Spleen (tissue), 11 donors: ENCODE data around the gene GSG1L. TPM values are rescaled to one million over a fixed set of nuclear protein-coding genes. Genes with fewer than 3 reads are reported as not detected.

Experiments
- DNase-seq: peaks from one replicate; pipeline ENCODE4 v3.0.0-alpha.2; 2020
- H3K27ac ChIP-seq, 8 donors: fragments of 200-600 bp; sonication (generic) in 7 of 8; 1 replicate in 4 of 8; 2 replicates in 4 of 8; pipeline versions ENCODE4 v1.5.0 to v1.8.0; 2016 to 2021; ENCODE audit warnings: inconsistent platforms in 4 of 8, mild to moderate bottlenecking in 4 of 8, moderate library complexity in 1 of 8
- H3K27me3 ChIP-seq, 7 donors: fragments of 200-600 bp; sonication (generic) in 6 of 7; replicated peaks in 1 of 7; 1 replicate in 4 of 7; 2 replicates in 3 of 7; pipeline versions ENCODE4 v1.5.0 to v1.8.0; 2016 to 2021; ENCODE audit warnings: inconsistent platforms in 3 of 7, mild to moderate bottlenecking in 1 of 7
- H3K36me3 ChIP-seq, 6 donors: fragments of 200-600 bp; sonication (generic) in 5 of 6; 1 replicate in 4 of 6; 2 replicates in 2 of 6; pipeline versions ENCODE4 v1.5.0 to v1.8.0; 2016 to 2021; ENCODE audit warnings: inconsistent platforms in 2 of 6
- H3K4me1 ChIP-seq, 6 donors: fragments of 200-600 bp; sonication (generic) in 5 of 6; 1 replicate in 3 of 6; 2 replicates in 3 of 6; pipeline versions ENCODE4 v1.5.0 to v1.8.0; 2016 to 2021; ENCODE audit warnings: inconsistent platforms in 3 of 6
- H3K4me3 ChIP-seq, 8 donors: fragments of 200-600 bp; sonication (generic) in 7 of 8; 1 replicate in 4 of 8; 2 replicates in 4 of 8; pipeline versions ENCODE4 v1.5.0 to v1.8.0; 2016 to 2021; ENCODE audit warnings: inconsistent platforms in 4 of 8, mild to moderate bottlenecking in 4 of 8, moderate library complexity in 2 of 8
- H3K9me3 ChIP-seq, 8 donors: fragments of 200-600 bp; sonication (generic) in 7 of 8; 1 replicate in 4 of 8; 2 replicates in 4 of 8; pipeline versions ENCODE4 v1.5.0 to v1.8.0; 2016 to 2021; ENCODE audit warnings: inconsistent platforms in 4 of 8
- POLR2A ChIP-seq, 3 donors: fragments of 450-650 bp; IDR thresholded peaks; one replicate each; pipeline ENCODE4 v1.5.1; 2017; ENCODE audit warnings: antibody characterized with exemption in 3 of 3, mild to moderate bottlenecking in 1 of 3
- POLR2AphosphoS5 ChIP-seq, 3 donors: sonication (generic); formaldehyde crosslinking; IDR thresholded peaks; one replicate each; pipeline ENCODE4 v1.5.1; 2017; ENCODE audit warnings: antibody characterized with exemption in 3 of 3
- WGBS, 5 donors: extraction: QIAGEN DNeasy Blood & Tissue Kit in 3 of 5; methylation state at CpG; one replicate each; pipeline versions ENCODE4 v1.1.5 to v1.1.7; 2013 to 2018; 5-methylcytosine and 5-hydroxymethylcytosine counted together
- intact Hi-C: fragments of 100-400 bp; cut with DNase I; formaldehyde crosslinking; loops from one replicate; pipeline ENCODE4 v1.15.0; 2023; ENCODE audit warnings: low total_unique reads
- polyA plus RNA-seq, 3 donors: library from polyadenylated mRNA; stranded (reverse); fragments of 200-250 nt; gene quantifications; one replicate each; pipeline ENCODE4 v1.2.1, GENCODE V29; 2013
- total RNA-seq, 7 donors: library from RNA; depleted of rRNA in 3 of 7; stranded (reverse); fragments of >200 nt in 3 of 7; fragmentation: NEBNext Ultra II Directional in 4 of 7; extraction: Animal tissue kit (Norgen Biotek cat#: 25700) in 4 of 7; gene quantifications; one replicate each; pipeline versions ENCODE4 v1.1.0 to v1.2.1, GENCODE V29; 2016 to 2021
- TF ChIP-seq, protein P1 (sequence below), 11 experiments: fragments of 200-600 bp in 7 of 11; fragments of 450-650 bp in 4 of 11; sonication (generic) in 4 of 11; IDR thresholded peaks in 8 of 11; conservative IDR thresholded peaks in 3 of 11; 1 replicate in 7 of 11; 2 replicates in 4 of 11; pipeline versions ENCODE4 v1.4.0 to v1.8.0; 2016 to 2021; ENCODE audit warnings: antibody characterized with exemption in 11 of 11, inconsistent platforms in 4 of 11, mild to moderate bottlenecking in 1 of 11
- donor health status: healthy with polysubstance abuse.
- donor health status: DM: no; HTN: no; CAD: no; lungs with moderate emphysema.
- donor health status: DM: no; HTN: no; CAD: no.
- donor health status: Bipolar disorder and iron deficiency.
- donor health status: healthy.
- donor health status: DM: no; HTN: no; CAD: no.
- donor health status: DM: yes; HTN: yes; CAD: no.

GSG1L gene
- total and polyA plus RNA-seq, 10 donors: 0.22 to 0.58 (median 0.43) TPM; not detected in 6

DNA sequence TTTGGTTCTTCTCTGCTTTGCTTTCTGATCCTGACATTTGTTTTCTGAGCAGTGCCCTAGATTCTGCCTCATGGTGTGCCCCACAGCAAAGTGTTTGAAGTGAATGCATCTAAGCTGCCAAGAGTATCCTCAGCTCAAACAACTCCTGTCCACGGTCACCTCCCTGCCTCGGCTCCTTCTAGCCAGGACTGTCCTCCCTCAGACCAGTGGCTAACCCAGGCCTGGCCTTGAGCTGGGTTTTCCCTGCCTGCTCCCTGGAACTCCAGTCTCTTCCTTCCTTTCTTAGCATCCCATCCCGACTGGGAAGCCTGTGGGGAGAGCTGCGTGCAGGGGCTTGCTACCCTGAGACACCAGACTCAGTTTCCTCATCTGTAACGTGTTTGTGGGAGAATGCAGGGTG is 256.5 kb downstream of the GSG1L start:
- no peak for TF ChIP-seq POLR2AphosphoS5 (IDR thresholded peaks at IDR 0.05)
- TF ChIP-seq, protein P1, sequence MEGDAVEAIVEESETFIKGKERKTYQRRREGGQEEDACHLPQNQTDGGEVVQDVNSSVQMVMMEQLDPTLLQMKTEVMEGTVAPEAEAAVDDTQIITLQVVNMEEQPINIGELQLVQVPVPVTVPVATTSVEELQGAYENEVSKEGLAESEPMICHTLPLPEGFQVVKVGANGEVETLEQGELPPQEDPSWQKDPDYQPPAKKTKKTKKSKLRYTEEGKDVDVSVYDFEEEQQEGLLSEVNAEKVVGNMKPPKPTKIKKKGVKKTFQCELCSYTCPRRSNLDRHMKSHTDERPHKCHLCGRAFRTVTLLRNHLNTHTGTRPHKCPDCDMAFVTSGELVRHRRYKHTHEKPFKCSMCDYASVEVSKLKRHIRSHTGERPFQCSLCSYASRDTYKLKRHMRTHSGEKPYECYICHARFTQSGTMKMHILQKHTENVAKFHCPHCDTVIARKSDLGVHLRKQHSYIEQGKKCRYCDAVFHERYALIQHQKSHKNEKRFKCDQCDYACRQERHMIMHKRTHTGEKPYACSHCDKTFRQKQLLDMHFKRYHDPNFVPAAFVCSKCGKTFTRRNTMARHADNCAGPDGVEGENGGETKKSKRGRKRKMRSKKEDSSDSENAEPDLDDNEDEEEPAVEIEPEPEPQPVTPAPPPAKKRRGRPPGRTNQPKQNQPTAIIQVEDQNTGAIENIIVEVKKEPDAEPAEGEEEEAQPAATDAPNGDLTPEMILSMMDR (IDR thresholded peaks at IDR 0.05 in 8 of 11, conservative IDR thresholded peaks at IDR 0.05 in 3 of 11): no peak
- no peak for TF ChIP-seq POLR2A (IDR thresholded peaks at IDR 0.05)
- 56 to 70% (median 64%) methylated on average over 5 of the region's 5 CpGs for WGBS, 5 donors
- intact Hi-C loops: no loop called here

DNA sequence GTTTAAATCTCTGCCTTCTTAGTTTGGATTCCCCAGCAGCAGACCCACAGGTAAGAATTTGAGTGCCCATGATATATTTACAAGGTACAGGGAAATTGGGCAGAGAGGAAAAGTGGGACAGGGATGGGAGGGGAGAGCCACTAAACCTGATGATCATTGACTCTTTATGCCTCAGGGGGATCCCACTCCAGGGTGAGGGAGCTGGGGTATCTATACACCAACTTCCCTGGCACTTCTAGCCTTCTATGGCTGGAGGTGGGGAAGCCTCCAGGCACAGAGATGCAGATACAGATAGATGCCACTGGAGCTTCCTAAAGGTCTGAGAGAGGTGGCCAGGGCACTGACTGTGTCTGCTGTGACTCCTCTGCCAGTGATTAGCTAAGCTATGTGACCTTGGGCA is 257.1 kb downstream of the GSG1L start:
- intact Hi-C loops: no loop called here

More for the DNA sequence above, 256.5 kb downstream of the GSG1L start:
- no peak overlapping the region for H3K27ac ChIP-seq
- H3K27me3 ChIP-seq: peaks cover 0 to 37% (median 0%) of the 10 kb centered on the region in 7 donors
- no peak for DNase-seq
- no peaks in the 10 kb centered on the region for H3K4me1 ChIP-seq
- no peaks in the 10 kb centered on the region for H3K36me3 ChIP-seq
- H3K4me3 ChIP-seq: no peak overlapping the region
- H3K9me3 ChIP-seq: peaks cover 0 to 10% (median 0%) of the 10 kb centered on the region in 8 donors

DNA sequence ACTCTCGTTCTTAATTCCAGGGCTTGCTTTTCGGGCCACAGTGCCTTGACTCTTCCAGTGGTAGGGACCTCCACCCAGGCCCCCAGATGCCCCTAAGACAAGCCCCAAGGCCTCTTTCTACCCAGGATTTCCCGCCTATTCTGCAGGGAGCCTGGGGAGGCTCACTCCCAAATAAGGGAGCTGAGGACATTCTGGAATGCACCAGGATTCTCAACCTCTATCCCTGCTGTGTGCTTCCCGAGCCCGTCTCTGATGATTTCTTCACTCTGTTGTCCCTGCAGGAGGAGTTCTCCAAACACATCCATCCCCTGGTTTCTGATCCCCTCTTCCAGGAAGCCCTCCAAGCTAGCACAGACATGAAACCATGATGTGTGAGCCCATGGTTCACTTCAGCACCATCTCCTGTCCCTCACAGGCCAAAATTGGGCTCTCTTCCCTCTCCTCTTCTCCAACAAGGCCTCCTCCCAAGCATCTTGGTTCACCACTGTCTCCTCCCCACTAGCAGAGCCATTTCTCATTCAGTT is 257.6 kb downstream of the GSG1L start:
- H3K4me1 ChIP-seq: no peaks in the 10 kb centered on the region
- no peaks in the 10 kb centered on the region for H3K36me3 ChIP-seq
- no peak overlapping the region for H3K27ac ChIP-seq
- WGBS, 5 donors: 61 to 72% (median 67%) methylated on average over 5 of the region's 5 CpGs
- no peak overlapping the region for H3K4me3 ChIP-seq
- no peak for DNase-seq
- TF ChIP-seq POLR2AphosphoS5 (IDR thresholded peaks at IDR 0.05) (no peak), POLR2A (IDR thresholded peaks at IDR 0.05) (no peak)
- TF ChIP-seq, protein P1 (IDR thresholded peaks at IDR 0.05 in 8 of 11, conservative IDR thresholded peaks at IDR 0.05 in 3 of 11): no peak
- intact Hi-C loops: no loop called here
- peaks cover 0 to 10% (median 0%) of the 10 kb centered on the region in 8 donors for H3K9me3 ChIP-seq
- peaks cover 0 to 38% (median 0%) of the 10 kb centered on the region in 7 donors for H3K27me3 ChIP-seq

More for the DNA sequence above, 257.1 kb downstream of the GSG1L start:
- Histone ChIP-seq H3K36me3 (no peaks in the 10 kb centered on the region), H3K9me3 (peaks cover 0 to 10% (median 0%) of the 10 kb centered on the region in 8 donors), H3K27ac (no peak overlapping the region), H3K27me3 (peaks cover 0 to 38% (median 0%) of the 10 kb centered on the region in 7 donors), H3K4me1 (no peaks in the 10 kb centered on the region), H3K4me3 (no peak overlapping the region)
- TF ChIP-seq, protein P1 (IDR thresholded peaks at IDR 0.05 in 8 of 11, conservative IDR thresholded peaks at IDR 0.05 in 3 of 11): no peak
- no peak for TF ChIP-seq POLR2A (IDR thresholded peaks at IDR 0.05)
- no peak for DNase-seq

- H3K36me3 ChIP-seq: no peaks in the 10 kb centered on the region
- 14 to 20% (median 15%) methylated on average over 10 of the region's 10 CpGs for WGBS, 5 donors
- no peaks in the 10 kb centered on the region for H3K4me1 ChIP-seq
- DNase-seq: no peak
- H3K27ac ChIP-seq: no peak overlapping the region
- intact Hi-C loops: no loop called here
- peaks cover 0 to 38% (median 0%) of the 10 kb centered on the region in 7 donors for H3K27me3 ChIP-seq
- H3K9me3 ChIP-seq: no peaks in the 10 kb centered on the region
- H3K4me3 ChIP-seq: no peak overlapping the region
- TF ChIP-seq, protein P1 (IDR thresholded peaks at IDR 0.05 in 8 of 11, conservative IDR thresholded peaks at IDR 0.05 in 3 of 11): no peak
- TF ChIP-seq POLR2A (IDR thresholded peaks at IDR 0.05): no peak
- no peak for TF ChIP-seq POLR2AphosphoS5 (IDR thresholded peaks at IDR 0.05)
Observed at GRCh38 chr16:27803775-27804549, 259.6 kb downstream of the GSG1L start.
